Dendritic cell treated with granulocyte-macrophage colony-stimulating factor and Interleukin-4, amounts not matched to agents 40 ng/mL and 50 ng/mL, for 4 days (primary cell): ENCODE results near the gene DPP6.
"Not testable (repeated sequence)": the region's sequence is repeated elsewhere in the genome, so short reads cannot be mapped to it uniquely, and the experiment has no call there.

Experiments
- H3K27ac Mint-ChIP-seq: one replicate; pipeline ENCODE4 v1.8.0; 2022; ENCODE audit warnings: mild to moderate bottlenecking, mixed read lengths
- H3K27me3 Mint-ChIP-seq: one replicate; pipeline ENCODE4 v1.8.0; 2022; ENCODE audit warnings: mild to moderate bottlenecking, mixed read lengths
- H3K36me3 Mint-ChIP-seq: one replicate; pipeline ENCODE4 v1.8.0; 2022; ENCODE audit warnings: low read depth, mixed read lengths
- H3K4me1 Mint-ChIP-seq: one replicate; pipeline ENCODE4 v1.8.0; 2022; ENCODE audit warnings: low read depth, mixed read lengths
- H3K4me3 Mint-ChIP-seq: one replicate; pipeline ENCODE4 v1.8.0; 2022; ENCODE audit warnings: mild to moderate bottlenecking, moderate library complexity, mixed read lengths
- H3K9me3 Mint-ChIP-seq: one replicate; pipeline ENCODE4 v1.8.0; 2022; ENCODE audit warnings: mixed read lengths
- intact Hi-C: fragments of 100-400 bp; cut with micrococcal nuclease; formaldehyde crosslinking; loops from one replicate; pipeline ENCODE4 v1.15.0; 2022

Gene DPP6

DNA sequence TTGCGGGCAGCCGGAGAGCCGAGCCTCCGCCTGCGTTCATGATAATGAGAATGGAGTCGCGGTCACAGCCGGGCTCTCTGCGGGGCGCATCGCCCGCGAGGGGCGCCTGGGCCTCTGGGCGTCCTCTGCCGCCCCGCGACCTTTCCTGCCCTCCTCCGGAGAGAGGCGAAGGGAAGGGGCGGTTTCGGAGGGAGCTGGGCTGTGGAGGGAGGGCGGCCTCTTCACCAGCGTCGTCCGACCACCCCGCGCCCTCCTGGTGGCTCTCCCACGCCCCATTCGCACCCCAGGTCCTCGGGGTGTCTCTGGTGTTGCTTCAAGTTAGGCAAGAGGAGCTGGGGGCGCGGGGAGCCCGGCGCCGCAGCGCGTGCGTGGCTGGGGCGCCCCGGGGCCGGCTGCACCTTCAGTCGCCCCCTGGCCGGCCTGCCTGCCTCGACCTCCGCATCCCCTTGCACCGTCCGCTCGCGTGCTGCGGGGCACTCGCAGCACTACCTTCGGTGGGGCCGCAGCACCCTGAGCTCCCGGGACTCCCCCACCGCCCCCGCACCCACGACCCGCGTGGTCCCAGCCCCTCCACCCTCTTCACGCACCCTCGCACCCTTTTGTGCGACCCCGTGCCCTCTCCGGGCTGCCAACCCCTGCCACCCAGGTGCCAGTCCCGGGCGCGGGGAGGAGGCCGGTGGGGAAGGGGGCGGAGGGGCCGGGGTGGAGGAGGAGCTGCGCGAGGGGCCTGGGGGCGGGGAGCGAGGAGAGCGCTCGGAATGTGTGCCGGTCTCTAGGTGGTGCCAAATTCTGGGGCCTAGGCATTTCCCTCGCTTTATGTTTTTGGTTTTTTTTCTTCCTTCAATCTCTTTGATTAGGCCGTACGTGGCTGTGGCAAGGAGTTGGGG, at the start of gene DPP6:
DPP6 (plus strand) TSS at position 756 of the 887 bp plus-strand sequence.
- H3K36me3 Mint-ChIP-seq, H3K9me3 Mint-ChIP-seq, H3K4me1 Mint-ChIP-seq, H3K4me3 Mint-ChIP-seq, intact Hi-C loops, H3K27ac Mint-ChIP-seq: not testable (repeated sequence)
- peaks cover 26% of the 10 kb centered on the region for H3K27me3 Mint-ChIP-seq

- H3K4me3 Mint-ChIP-seq, H3K9me3 Mint-ChIP-seq, H3K4me1 Mint-ChIP-seq, intact Hi-C loops, H3K27me3 Mint-ChIP-seq, H3K36me3 Mint-ChIP-seq, H3K27ac Mint-ChIP-seq: not testable (repeated sequence)
These were observed 42.7 kb upstream of the DPP6 start for GRCh38 chr7:154009423-154009911.

DNA sequence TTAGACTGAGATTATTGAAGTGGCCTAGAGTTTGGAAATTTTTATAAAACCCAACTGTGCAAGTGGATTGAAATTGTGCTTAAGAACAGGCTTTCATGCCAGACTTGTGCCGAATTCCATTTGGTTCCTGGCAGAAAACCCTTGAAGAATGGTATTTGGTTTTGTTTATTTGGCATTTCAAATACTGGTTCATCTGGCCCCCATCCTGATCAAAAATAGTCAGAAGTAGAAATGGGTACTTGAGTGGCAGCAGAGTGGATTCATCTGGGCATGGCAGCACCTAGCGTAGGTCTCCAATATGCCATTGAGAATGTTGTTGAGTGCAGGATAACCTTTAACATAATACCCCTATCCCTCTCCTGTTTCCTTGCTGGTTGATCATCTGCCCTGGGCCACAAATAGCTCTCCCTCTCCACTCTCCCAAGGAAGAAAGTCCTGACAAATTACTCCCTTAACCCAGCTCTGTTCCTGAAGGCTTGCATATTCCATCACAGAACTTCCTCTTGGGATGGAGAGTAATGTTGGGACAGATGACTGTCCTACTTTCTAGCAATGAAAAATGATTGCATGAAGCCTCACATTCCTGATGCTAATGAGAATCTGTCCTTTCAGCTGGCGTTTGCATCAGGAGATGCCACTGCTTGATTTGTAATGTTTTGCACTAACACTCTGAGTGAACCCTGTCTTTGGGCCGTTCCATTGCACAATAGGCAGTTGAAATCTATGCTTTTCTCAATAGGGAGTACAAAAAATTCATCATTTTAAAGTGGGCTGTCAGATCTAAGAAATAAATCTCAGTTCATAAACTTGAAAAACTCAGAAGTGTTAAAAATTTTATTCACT, 41.3 kb upstream of the DPP6 start:
- H3K36me3 Mint-ChIP-seq, H3K4me1 Mint-ChIP-seq, H3K27me3 Mint-ChIP-seq, H3K4me3 Mint-ChIP-seq, H3K27ac Mint-ChIP-seq, intact Hi-C loops, H3K9me3 Mint-ChIP-seq: not testable (repeated sequence)

DNA sequence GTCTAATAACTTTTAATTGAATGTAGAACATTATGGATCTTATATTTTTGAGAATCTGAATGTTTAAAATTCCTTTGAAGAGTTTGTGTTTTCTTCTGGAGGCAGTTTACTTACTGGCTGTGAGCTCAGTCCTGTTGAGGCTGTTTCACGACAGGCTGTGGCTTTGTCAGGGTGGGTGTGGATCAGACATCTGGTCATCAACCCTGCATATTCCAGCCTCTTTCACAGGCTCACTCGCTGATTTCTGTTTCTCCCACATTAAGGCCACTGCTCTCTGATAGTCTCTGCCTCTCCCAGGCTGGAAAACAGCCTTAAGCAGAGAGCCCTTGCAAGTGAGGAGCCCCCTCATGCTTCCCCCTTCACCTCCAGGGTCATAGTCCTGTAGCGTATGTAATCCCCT, 39.4 kb upstream of the DPP6 start:
- intact Hi-C loops, H3K27ac Mint-ChIP-seq, H3K27me3 Mint-ChIP-seq, H3K4me3 Mint-ChIP-seq, H3K36me3 Mint-ChIP-seq, H3K9me3 Mint-ChIP-seq, H3K4me1 Mint-ChIP-seq: not testable (repeated sequence)

DNA sequence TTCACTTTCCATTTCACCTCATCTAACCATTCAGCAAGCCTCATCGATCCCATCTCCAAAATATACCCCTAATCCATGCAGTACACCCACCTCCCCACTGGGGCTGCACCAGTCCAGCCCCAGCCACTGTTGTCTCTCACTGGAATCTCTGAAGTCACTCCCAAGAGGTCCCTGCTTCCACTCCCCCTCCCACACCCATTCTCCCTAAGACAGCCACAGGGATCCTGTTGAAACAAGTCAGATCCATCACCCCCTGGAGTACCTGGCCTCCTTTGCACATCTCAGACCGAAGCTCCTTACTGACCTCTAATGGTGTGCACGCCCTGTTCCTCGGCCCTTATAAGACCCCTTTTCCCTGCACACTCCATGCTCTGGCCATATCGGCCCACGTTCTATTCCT, 36.6 kb upstream of the DPP6 start:
- H3K4me1 Mint-ChIP-seq, intact Hi-C loops, H3K4me3 Mint-ChIP-seq, H3K9me3 Mint-ChIP-seq, H3K27ac Mint-ChIP-seq, H3K27me3 Mint-ChIP-seq, H3K36me3 Mint-ChIP-seq: not testable (repeated sequence)

- H3K36me3 Mint-ChIP-seq, intact Hi-C loops, H3K4me1 Mint-ChIP-seq, H3K4me3 Mint-ChIP-seq, H3K27ac Mint-ChIP-seq, H3K9me3 Mint-ChIP-seq, H3K27me3 Mint-ChIP-seq: not testable (repeated sequence)
These were observed 33.8 kb upstream of the DPP6 start for GRCh38 chr7:154018354-154018753.

DNA sequence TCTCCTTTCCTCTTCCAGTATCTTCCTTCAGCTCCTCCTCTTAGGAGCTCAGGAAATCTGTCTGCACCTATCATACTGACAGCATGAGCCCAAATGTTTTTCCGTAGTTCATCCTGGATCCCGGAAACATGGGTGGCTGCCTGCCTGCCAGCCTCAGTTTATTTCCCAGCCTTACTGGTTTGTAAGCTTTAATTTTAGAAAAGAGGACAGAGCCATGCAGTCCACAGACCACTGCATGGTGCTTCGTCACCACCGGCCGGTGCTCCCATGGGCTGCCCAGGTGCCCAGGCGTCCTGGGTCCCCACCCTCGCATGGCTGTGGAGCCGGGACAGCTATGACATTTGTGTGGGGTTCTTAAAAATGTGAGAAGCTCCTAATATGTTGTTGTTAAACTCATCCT, 24.4 kb upstream of the DPP6 start:
- H3K27me3 Mint-ChIP-seq, H3K27ac Mint-ChIP-seq, H3K36me3 Mint-ChIP-seq, H3K4me1 Mint-ChIP-seq, H3K9me3 Mint-ChIP-seq, intact Hi-C loops, H3K4me3 Mint-ChIP-seq: not testable (repeated sequence)

DNA sequence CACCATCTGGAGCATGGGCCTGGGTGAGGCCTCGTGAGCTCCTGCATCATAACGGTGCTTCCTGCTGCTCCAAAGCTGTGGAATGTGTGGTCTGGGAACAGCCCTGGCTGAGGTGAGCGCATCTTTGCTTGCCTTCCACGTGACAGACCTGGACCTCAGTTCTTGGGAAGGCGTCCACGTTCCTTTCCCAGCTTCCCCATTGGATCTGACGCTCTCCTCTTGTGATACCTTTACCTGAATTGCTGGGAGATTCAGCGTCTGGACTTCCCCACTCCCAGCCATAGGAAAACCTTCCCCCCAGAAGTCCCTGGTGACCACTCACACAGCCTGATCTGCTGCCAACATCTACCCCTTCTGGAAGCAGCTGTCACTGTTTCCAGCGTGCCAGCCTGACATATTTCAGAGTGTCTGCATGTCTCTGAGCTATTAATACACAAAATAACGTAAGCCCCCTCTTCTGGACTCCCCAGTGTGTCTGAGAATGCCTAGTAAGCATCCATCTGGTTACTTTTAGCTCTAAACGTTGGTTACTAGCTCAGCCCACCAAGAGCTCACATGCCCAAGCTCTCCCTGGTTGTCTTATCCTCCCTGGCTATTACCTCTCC, 21.6 kb upstream of the DPP6 start:
- H3K27me3 Mint-ChIP-seq, H3K9me3 Mint-ChIP-seq, H3K36me3 Mint-ChIP-seq, H3K4me3 Mint-ChIP-seq, H3K27ac Mint-ChIP-seq, intact Hi-C loops, H3K4me1 Mint-ChIP-seq: not testable (repeated sequence)

- H3K27ac Mint-ChIP-seq, H3K9me3 Mint-ChIP-seq, intact Hi-C loops, H3K36me3 Mint-ChIP-seq, H3K4me3 Mint-ChIP-seq, H3K27me3 Mint-ChIP-seq, H3K4me1 Mint-ChIP-seq: not testable (repeated sequence)
These were observed 12.6 kb upstream of the DPP6 start for GRCh38 chr7:154039466-154040165.

DNA sequence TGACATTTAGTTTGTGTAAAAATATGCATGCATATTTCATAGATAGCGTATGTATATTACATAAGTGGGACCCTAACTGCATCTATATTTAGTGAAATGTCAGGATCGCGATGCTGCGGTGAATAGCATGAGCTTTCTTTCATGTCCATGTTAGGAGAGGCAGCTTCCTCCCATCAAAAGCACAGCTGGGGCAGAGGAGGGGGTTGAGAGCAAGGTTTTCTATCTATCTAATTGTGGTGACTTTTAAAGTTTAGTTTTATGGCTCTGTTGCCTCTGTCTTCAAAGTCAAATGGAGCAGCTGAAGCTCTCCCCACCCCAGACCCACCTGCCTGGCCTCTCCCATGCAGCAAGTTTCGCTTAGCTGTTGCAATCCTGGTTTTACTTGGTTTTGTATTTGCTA, 1.8 kb upstream of the DPP6 start:
- H3K27me3 Mint-ChIP-seq = peaks cover 26% of the 10 kb centered on the region
- H3K9me3 Mint-ChIP-seq, H3K4me3 Mint-ChIP-seq, H3K36me3 Mint-ChIP-seq, intact Hi-C loops, H3K27ac Mint-ChIP-seq, H3K4me1 Mint-ChIP-seq: not testable (repeated sequence)

- peaks cover 26% of the 10 kb centered on the region for H3K27me3 Mint-ChIP-seq
- H3K36me3 Mint-ChIP-seq, H3K4me3 Mint-ChIP-seq, H3K9me3 Mint-ChIP-seq, intact Hi-C loops, H3K27ac Mint-ChIP-seq, H3K4me1 Mint-ChIP-seq: not testable (repeated sequence)
These were observed 1.1 kb upstream of the DPP6 start for GRCh38 chr7:154051006-154051642.

- intact Hi-C loops, H3K36me3 Mint-ChIP-seq, H3K9me3 Mint-ChIP-seq, H3K4me1 Mint-ChIP-seq, H3K27ac Mint-ChIP-seq, H3K4me3 Mint-ChIP-seq: not testable (repeated sequence)
- H3K27me3 Mint-ChIP-seq = peaks cover 26% of the 10 kb centered on the region
These were observed 493 bp downstream of the DPP6 start for GRCh38 chr7:154052530-154053252.
